B cell (primary cell): ENCODE data around the gene CEP63. TPM values are rescaled to one million over a fixed set of nuclear protein-coding genes. Genes with fewer than 3 reads are reported as not detected.

Experiments used
- ATAC-seq: fragments of 200-7000 bp; cut with Tn5 transposase; one replicate; pipeline ENCODE4 v1.10.0; 2021; ENCODE audit warnings: low read depth, mild to moderate bottlenecking, moderate number of reproducible peaks, moderate library complexity
- CTCF ChIA-PET: fragments of 350-600 bp; sonication (Branson Sonifier 250); formaldehyde crosslinking; loops from one replicate; lab custom pipeline; 2021; ENCODE audit warnings: antibody characterized with exemption, inconsistent platforms; lab: Charles Lee
- POLR2A ChIA-PET: fragments of 350-600 bp; sonication (Branson Sonifier 250); formaldehyde crosslinking; loops from one replicate; lab custom pipeline; 2021; ENCODE audit warnings: antibody characterized with exemption; lab: Charles Lee
- DNase-seq: peaks from one replicate; pipeline ENCODE4 v3.0.0; 2013
- H2AFZ ChIP-seq: 2 replicates; pipeline ENCODE4 v1.6.1; 2012; ENCODE audit warnings: mild to moderate bottlenecking, low read depth, low read length; ENCODE audit not compliant: insufficient read depth, poor library complexity, severe bottlenecking
- H3K27ac ChIP-seq, 2 donors: 1 replicate in 1 of 2; 2 replicates in 1 of 2; pipeline ENCODE4 v1.5.1; 2012 to 2013; ENCODE audit warnings: low read length in 2 of 2, mild to moderate bottlenecking in 2 of 2, moderate library complexity in 1 of 2
- H3K27me3 ChIP-seq, 4 experiments: fragments of 200-600 bp in 1 of 4; sonication (generic) in 1 of 4; replicated peaks in 1 of 4; 1 replicate in 2 of 4; 2 replicates in 2 of 4; pipeline versions ENCODE4 v1.6.1 to v1.7.0; 2013 to 2016; ENCODE audit warnings: low read length in 3 of 4, mild to moderate bottlenecking in 2 of 4, mixed read lengths in 1 of 4, moderate library complexity in 1 of 4; ENCODE audit not compliant: insufficient read depth in 4 of 4, control insufficient read depth in 3 of 4; ENCODE audit errors: control extremely low read depth in 1 of 4
- H3K36me3 ChIP-seq, 2 experiments: replicated peaks in 1 of 2; 1 replicate in 1 of 2; 2 replicates in 1 of 2; pipeline versions ENCODE4 v1.6.1 to v1.7.1; 2013; ENCODE audit warnings: low read length in 1 of 2; ENCODE audit not compliant: insufficient read depth in 2 of 2, control insufficient read depth in 1 of 2; ENCODE audit errors: control extremely low read depth in 1 of 2, extremely low read depth in 1 of 2
- H3K4me1 ChIP-seq, 2 donors: fragments of 200-600 bp in 1 of 2; sonication (generic) in 1 of 2; 1 replicate in 1 of 2; 2 replicates in 1 of 2; pipeline versions ENCODE4 v1.5.1 to v1.6.1; 2013 to 2017; ENCODE audit warnings: low read length in 2 of 2; ENCODE audit not compliant: control insufficient read depth in 2 of 2, insufficient read depth in 2 of 2
- H3K4me2 ChIP-seq: replicated peaks from 2 replicates; pipeline ENCODE3; 2012; ENCODE audit warnings: mild to moderate bottlenecking, low read depth, low read length; ENCODE audit not compliant: poor library complexity, severe bottlenecking
- H3K4me3 ChIP-seq, 5 experiments: fragments of 200-600 bp in 1 of 5; sonication (generic) in 1 of 5; 1 replicate in 3 of 5; 2 replicates in 2 of 5; pipeline versions ENCODE4 v1.5.1 to v1.7.0; 2011 to 2016; ENCODE audit warnings: low read length in 4 of 5, mild to moderate bottlenecking in 4 of 5, low read depth in 2 of 5, control low read depth in 1 of 5, moderate library complexity in 1 of 5; ENCODE audit not compliant: insufficient read depth in 1 of 5; ENCODE audit errors: control extremely low read depth in 1 of 5, extremely low read depth in 1 of 5
- H3K79me2 ChIP-seq: fragments of 200-600 bp; sonication (generic); one replicate; pipeline ENCODE4 v1.6.0; 2016; ENCODE audit warnings: low read length; ENCODE audit not compliant: control insufficient read depth, insufficient read depth
- H3K9ac ChIP-seq: fragments of 200-600 bp; sonication (generic); 2 replicates; pipeline ENCODE4 v1.6.1; 2017; ENCODE audit warnings: mild to moderate bottlenecking, low read length, moderate library complexity
- H3K9me3 ChIP-seq, 3 donors: one replicate each; pipeline versions ENCODE4 v1.6.1 to v1.7.1; 2013; ENCODE audit warnings: low read length in 2 of 3; ENCODE audit not compliant: control insufficient read depth in 2 of 3, insufficient read depth in 1 of 3; ENCODE audit errors: control extremely low read depth in 1 of 3
- H4K20me1 ChIP-seq: 2 replicates; pipeline ENCODE4 v1.6.0; 2012; ENCODE audit warnings: mild to moderate bottlenecking, low read length; ENCODE audit not compliant: insufficient read depth, control insufficient read depth, poor library complexity, severe bottlenecking
- H3K27ac Mint-ChIP-seq: one replicate; pipeline ENCODE4 v1.8.0; 2021; ENCODE audit warnings: mixed read lengths
- H3K27me3 Mint-ChIP-seq: one replicate; pipeline ENCODE4 v1.8.0; 2021; ENCODE audit warnings: mixed read lengths
- H3K4me1 Mint-ChIP-seq: one replicate; pipeline ENCODE4 v1.8.0; 2021; ENCODE audit warnings: mixed read lengths
- H3K4me3 Mint-ChIP-seq: one replicate; pipeline ENCODE4 v1.8.0; 2021; ENCODE audit warnings: mixed read lengths
- H3K9me3 Mint-ChIP-seq: one replicate; pipeline ENCODE4 v1.8.0; 2022; ENCODE audit warnings: mixed read lengths; ENCODE audit not compliant: insufficient read depth
- CTCF ChIP-seq: fragments of 200-600 bp; IDR thresholded peaks from one replicate; pipeline ENCODE4 v1.8.0; 2022; ENCODE audit warnings: antibody characterized with exemption, mild to moderate bottlenecking
- EZH2 ChIP-seq: IDR thresholded peaks from 2 replicates; pipeline ENCODE4 v1.6.1; 2012; ENCODE audit warnings: borderline replicate concordance, low read depth, mild to moderate bottlenecking, moderate library complexity, low read length; ENCODE audit not compliant: insufficient read depth, poor library complexity, severe bottlenecking
- WGBS: methylation state at CpG from one replicate; pipeline ENCODE4 v1.1.5; 2013; ENCODE audit warnings: missing lambda C conversion rate; ENCODE audit not compliant: insufficient coverage; 5-methylcytosine and 5-hydroxymethylcytosine counted together
- intact Hi-C: fragments of 100-400 bp; cut with micrococcal nuclease; formaldehyde crosslinking; loops from one replicate; pipeline ENCODE4 v1.10.0; 2022
- polyA plus RNA-seq: library from polyadenylated mRNA; depleted of rRNA; stranded (reverse); fragments of >200 nt; gene quantifications from 2 replicates; pipeline ENCODE4 v1.2.3, GENCODE V29; 2012
- total RNA-seq, 2 donors: library from RNA; stranded (reverse); fragments of 120-200 nt in 1 of 2; gene quantifications; 1 replicate in 1 of 2; 2 replicates in 1 of 2; pipeline versions ENCODE4 v1.2.3 to v1.2.4, GENCODE V29; 2013 to 2022

The CEP63 gene
- total and polyA plus RNA-seq, 2 donors (not counting 1 experiment from before 2014, with no cell fraction given), result 9.6 to 35.6 TPM

GRCh38 chr3:134618478-134619300 lies 132.8 kb downstream of the CEP63 start:
- Histone ChIP-seq H3K36me3 (no peaks in the 10 kb centered on the region), H3K9ac (no peak overlapping the region), H3K27me3 (no peaks in the 10 kb centered on the region), H3K9me3 (peaks cover 0 to 4% (median 0%) of the 10 kb centered on the region in 3 donors), H2AFZ (no peak overlapping the region), H3K4me3 (no peak overlapping the region), H3K27ac (no peak overlapping the region), H3K4me1 (no peaks in the 10 kb centered on the region), H3K4me2 (no peak overlapping the region), H4K20me1 (no peaks in the 10 kb centered on the region), H3K79me2 (no peaks in the 10 kb centered on the region)
- no peaks in the 10 kb centered on the region for H3K27me3 Mint-ChIP-seq
- H3K27ac Mint-ChIP-seq, result no peak overlapping the region
- POLR2A ChIA-PET, result no interaction called here
- no peaks in the 10 kb centered on the region for H3K4me1 Mint-ChIP-seq
- no peaks in the 10 kb centered on the region for H3K9me3 Mint-ChIP-seq
- no peak for TF ChIP-seq EZH2
- TF ChIP-seq CTCF, result no peak
- DNase-seq (no peak), ATAC-seq (no peak)
- intact Hi-C loops, result no loop called here
- CTCF ChIA-PET, result no interaction called here
- 98% methylated on average over 7 of the region's 13 CpGs for WGBS
- H3K4me3 Mint-ChIP-seq, result no peak overlapping the region

- no peak overlapping the region for H3K27ac ChIP-seq
- ATAC-seq (no peak), DNase-seq (no peak)
- peaks cover 0 to 4% (median 0%) of the 10 kb centered on the region in 3 donors for H3K9me3 ChIP-seq
- H3K79me2 ChIP-seq, result no peaks in the 10 kb centered on the region
- CTCF ChIA-PET, result no interaction called here
- Mint-ChIP-seq H3K27ac (no peak overlapping the region), H3K4me3 (no peak overlapping the region), H3K4me1 (no peaks in the 10 kb centered on the region), H3K27me3 (no peaks in the 10 kb centered on the region), H3K9me3 (no peaks in the 10 kb centered on the region)
- H3K9ac ChIP-seq, result no peak overlapping the region
- H3K4me3 ChIP-seq, result no peak overlapping the region
- no peak overlapping the region for H3K4me2 ChIP-seq
- H3K27me3 ChIP-seq, result no peaks in the 10 kb centered on the region
- POLR2A ChIA-PET, result no interaction called here
- H3K4me1 ChIP-seq, result no peaks in the 10 kb centered on the region
- WGBS, result 80% methylated on average over 2 of the region's 2 CpGs
- H4K20me1 ChIP-seq, result no peaks in the 10 kb centered on the region
- H3K36me3 ChIP-seq, result no peaks in the 10 kb centered on the region
- TF ChIP-seq EZH2, result no peak
- TF ChIP-seq CTCF, result no peak
- H2AFZ ChIP-seq, result no peak overlapping the region
- intact Hi-C loops, result no loop called here
Observed at GRCh38 chr3:134619301-134619615, 133.4 kb downstream of the CEP63 start.
